Epithelial cell of proximal tubule (primary cell): ENCODE data around the gene EEA1. TPM values are rescaled to one million over a fixed set of nuclear protein-coding genes. Genes with fewer than 3 reads are reported as not detected.

ENCODE experiments used
- DNase-seq: peaks from one replicate; pipeline ENCODE4 v3.0.0-alpha.2; 2011; ENCODE audit warnings: low read depth
- H3K4me3 ChIP-seq: 2 replicates; pipeline ENCODE4 v1.5.1; 2011; ENCODE audit warnings: low read depth, mild to moderate bottlenecking, low read length
- CTCF ChIP-seq: conservative IDR thresholded peaks from 2 replicates; pipeline ENCODE4 v1.5.1; 2012; ENCODE audit warnings: low read depth, mild to moderate bottlenecking, low read length
- total RNA-seq: library from RNA; depleted of rRNA; stranded (reverse); fragments of >200 nt; gene quantifications from 2 replicates; pipeline ENCODE4 v1.2.3, GENCODE V29; 2015

Gene EEA1
- total RNA-seq, 1 donor from 2014 or later, result 6.6 TPM

GRCh38 chr12:92778525-92778924 is 150.6 kb downstream of the EEA1 start:
- no peak for TF ChIP-seq CTCF
- H3K4me3 ChIP-seq, result no peak overlapping the region
- DNase-seq, result no peak

GRCh38 chr12:92775416-92775815 is 153.7 kb downstream of the EEA1 start:
- TF ChIP-seq CTCF, result no peak
- H3K4me3 ChIP-seq, result no peak overlapping the region
- DNase-seq, result no peak

- no peak overlapping the region for H3K4me3 ChIP-seq
- DNase-seq, result no peak
- no peak for TF ChIP-seq CTCF
Observed at GRCh38 chr12:92771001-92771400, 158.1 kb downstream of the EEA1 start.

- DNase-seq, result no peak
- no peak overlapping the region for H3K4me3 ChIP-seq
- no peak for TF ChIP-seq CTCF
Observed at GRCh38 chr12:92769124-92769901, 159.8 kb downstream of the EEA1 start.

- DNase-seq, result no peak
- no peak overlapping the region for H3K4me3 ChIP-seq
- TF ChIP-seq CTCF, result no peak
Observed at GRCh38 chr12:92765871-92766270, 163.2 kb downstream of the EEA1 start.

- no peak for DNase-seq
- H3K4me3 ChIP-seq, result no peak overlapping the region
- no peak for TF ChIP-seq CTCF
Observed at GRCh38 chr12:92764831-92765230, 164.3 kb downstream of the EEA1 start.

- no peak for TF ChIP-seq CTCF
- no peak for DNase-seq
- H3K4me3 ChIP-seq, result no peak overlapping the region
Observed at GRCh38 chr12:92762773-92763172, 166.3 kb downstream of the EEA1 start.
